ENCODE measurements around the gene TRIM25. TPM values are rescaled to one million over a fixed set of nuclear protein-coding genes. Genes with fewer than 3 reads are reported as not detected.

The TRIM25 gene
- total RNA-seq, 5 donors from 2014 or later (not counting 1 experiment from before 2014, with no cell fraction given): 41.4 to 59.7 (median 56.1) TPM

DNA sequence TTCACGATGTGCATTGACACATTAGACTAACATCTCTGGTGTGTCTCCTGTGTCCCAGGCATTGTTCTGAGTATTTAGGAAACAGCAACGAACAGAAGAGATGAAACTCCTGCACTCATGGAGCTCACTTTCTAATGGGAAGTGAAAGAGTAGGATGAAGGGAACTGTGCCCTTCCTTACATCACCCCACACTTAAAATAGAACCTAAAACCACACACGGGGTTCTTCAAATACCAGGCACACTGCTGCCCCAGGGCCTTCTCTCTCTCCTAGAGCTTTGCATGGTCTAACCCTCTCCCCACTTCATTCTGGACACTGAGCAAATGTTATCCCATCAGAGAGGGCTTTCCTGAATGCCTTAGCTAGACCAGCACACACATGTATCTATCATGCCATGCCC, 33.7 kb downstream of the TRIM25 start:
- ATAC-seq (replicated peaks in 1 of 4) (no peak), DNase-seq (no peak)
- no peaks in the 10 kb centered on the region for H3K9me3 Mint-ChIP-seq
- CTCF ChIA-PET: no interaction called here
- POLR2A ChIA-PET: no interaction called here
- no peaks in the 10 kb centered on the region for H3K4me1 ChIP-seq (ENCODE audit: control insufficient read depth in 1 of 2, extremely low read depth in 1 of 2, insufficient read depth in 2 of 2, low read length in 2 of 2)
- H3K27ac Mint-ChIP-seq: no peak overlapping the region
- no peak overlapping the region for H3K27ac ChIP-seq (ENCODE audit: low read length)
- H3K9me3 ChIP-seq: no peaks in the 10 kb centered on the region
- H3K4me1 Mint-ChIP-seq: peaks cover 0 to 6% (median 2%) of the 10 kb centered on the region in 3 donors
- no peaks in the 10 kb centered on the region for H3K36me3 ChIP-seq (ENCODE audit: control insufficient read depth in 2 of 2, extremely low read depth in 1 of 2, insufficient read depth in 1 of 2, low read length in 1 of 2)
- 40% methylated on average over 1 of the region's 3 CpGs for whole genome bisulfite sequencing (ENCODE audit: insufficient coverage)
- no peak overlapping the region for H3K4me3 Mint-ChIP-seq
- no peaks in the 10 kb centered on the region for H3K27me3 ChIP-seq (replicated peaks in 1 of 2; ENCODE audit: control insufficient read depth in 2 of 2, extremely low read depth in 1 of 2, insufficient read depth in 2 of 2, low read length in 1 of 2)
- no peak overlapping the region for H3K4me3 ChIP-seq (ENCODE audit: control insufficient read depth in 1 of 2, extremely low read depth in 1 of 2, low read length in 1 of 2)
- H3K36me3 Mint-ChIP-seq: no peaks in the 10 kb centered on the region
- H3K27me3 Mint-ChIP-seq: no peaks in the 10 kb centered on the region

DNA sequence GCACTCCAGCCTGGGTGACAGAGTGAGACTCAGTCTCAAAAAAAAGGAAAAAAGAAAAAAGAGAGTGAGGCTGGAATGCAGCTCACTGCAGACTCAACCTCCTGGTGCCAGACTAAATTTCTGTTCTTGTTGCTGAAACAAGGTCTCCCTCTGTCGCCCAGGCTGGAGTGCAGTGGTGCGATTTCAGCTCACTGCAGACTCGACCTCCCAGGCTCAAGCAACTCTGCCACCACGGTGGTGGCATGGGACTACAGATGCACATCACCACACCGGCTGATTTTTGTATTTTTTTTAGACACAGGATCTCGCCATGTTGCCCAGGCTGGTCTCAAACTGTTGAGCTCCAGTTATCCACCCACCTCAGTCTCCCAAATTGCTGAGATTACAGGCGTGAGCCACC, 34.6 kb downstream of the TRIM25 start:
- no peak for DNase-seq
- Mint-ChIP-seq H3K4me3 (no peak overlapping the region), H3K27me3 (peaks cover 2 to 5% of the 10 kb centered on the region in 2 donors), H3K36me3 (no peaks in the 10 kb centered on the region), H3K9me3 (no peaks in the 10 kb centered on the region), H3K4me1 (peaks cover 0 to 6% (median 2%) of the 10 kb centered on the region in 3 donors), H3K27ac (no peak overlapping the region)
- CTCF ChIA-PET: no interaction called here
- Histone ChIP-seq H3K9me3 (no peaks in the 10 kb centered on the region), H3K4me1 (ENCODE audit: control insufficient read depth in 1 of 2, extremely low read depth in 1 of 2, insufficient read depth in 2 of 2, low read length in 2 of 2) (no peaks in the 10 kb centered on the region), H3K27me3 (replicated peaks in 1 of 2; ENCODE audit: control insufficient read depth in 2 of 2, extremely low read depth in 1 of 2, insufficient read depth in 2 of 2, low read length in 1 of 2) (no peaks in the 10 kb centered on the region), H3K27ac (ENCODE audit: low read length) (no peak overlapping the region), H3K4me3 (ENCODE audit: control insufficient read depth in 1 of 2, extremely low read depth in 1 of 2, low read length in 1 of 2) (no peak overlapping the region), H3K36me3 (ENCODE audit: control insufficient read depth in 2 of 2, extremely low read depth in 1 of 2, insufficient read depth in 1 of 2, low read length in 1 of 2) (no peaks in the 10 kb centered on the region)
- POLR2A ChIA-PET: no interaction called here
- 93% methylated on average over 7 of the region's 7 CpGs for WGBS (ENCODE audit: insufficient coverage)
- ATAC-seq (replicated peaks in 1 of 4): no peak

DNA sequence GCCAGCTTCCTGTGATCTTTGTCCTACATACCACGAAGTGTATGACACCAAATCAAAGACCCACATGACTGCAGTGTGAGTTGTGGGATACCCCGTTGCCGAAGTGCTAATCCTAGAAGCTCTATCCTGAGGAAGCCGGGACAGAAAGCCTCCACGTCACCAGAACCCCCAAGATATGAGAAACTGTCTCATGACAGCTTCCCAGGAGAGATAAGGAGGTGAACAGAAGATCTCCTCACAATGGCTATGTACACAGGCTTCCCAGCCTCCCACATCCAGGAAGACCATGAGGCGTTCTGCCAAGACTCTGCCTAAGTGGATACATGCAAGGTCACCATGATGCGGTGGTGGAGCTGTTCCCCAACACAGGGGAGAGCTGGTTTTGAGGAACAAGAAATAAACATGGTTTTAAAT, 37.1 kb downstream of the TRIM25 start:
- Histone ChIP-seq H3K27ac (ENCODE audit: low read length) (no peak overlapping the region), H3K36me3 (ENCODE audit: control insufficient read depth in 2 of 2, extremely low read depth in 1 of 2, insufficient read depth in 1 of 2, low read length in 1 of 2) (no peaks in the 10 kb centered on the region), H3K4me1 (ENCODE audit: control insufficient read depth in 1 of 2, extremely low read depth in 1 of 2, insufficient read depth in 2 of 2, low read length in 2 of 2) (no peaks in the 10 kb centered on the region), H3K27me3 (replicated peaks in 1 of 2; ENCODE audit: control insufficient read depth in 2 of 2, extremely low read depth in 1 of 2, insufficient read depth in 2 of 2, low read length in 1 of 2) (no peaks in the 10 kb centered on the region), H3K9me3 (no peaks in the 10 kb centered on the region), H3K4me3 (ENCODE audit: control insufficient read depth in 1 of 2, extremely low read depth in 1 of 2, low read length in 1 of 2) (no peak overlapping the region)
- 20% methylated on average over 1 of the region's 7 CpGs for WGBS (ENCODE audit: insufficient coverage)
- ChIA-PET POLR2A (no interaction called here), CTCF (no interaction called here)
- no peak for DNase-seq
- Mint-ChIP-seq H3K27me3 (peaks cover 4 to 8% of the 10 kb centered on the region in 2 donors), H3K4me1 (peaks cover 0 to 6% (median 2%) of the 10 kb centered on the region in 3 donors), H3K4me3 (no peak overlapping the region), H3K27ac (no peak overlapping the region), H3K36me3 (no peaks in the 10 kb centered on the region), H3K9me3 (no peaks in the 10 kb centered on the region)
- ATAC-seq (replicated peaks in 1 of 4): no peak

DNA sequence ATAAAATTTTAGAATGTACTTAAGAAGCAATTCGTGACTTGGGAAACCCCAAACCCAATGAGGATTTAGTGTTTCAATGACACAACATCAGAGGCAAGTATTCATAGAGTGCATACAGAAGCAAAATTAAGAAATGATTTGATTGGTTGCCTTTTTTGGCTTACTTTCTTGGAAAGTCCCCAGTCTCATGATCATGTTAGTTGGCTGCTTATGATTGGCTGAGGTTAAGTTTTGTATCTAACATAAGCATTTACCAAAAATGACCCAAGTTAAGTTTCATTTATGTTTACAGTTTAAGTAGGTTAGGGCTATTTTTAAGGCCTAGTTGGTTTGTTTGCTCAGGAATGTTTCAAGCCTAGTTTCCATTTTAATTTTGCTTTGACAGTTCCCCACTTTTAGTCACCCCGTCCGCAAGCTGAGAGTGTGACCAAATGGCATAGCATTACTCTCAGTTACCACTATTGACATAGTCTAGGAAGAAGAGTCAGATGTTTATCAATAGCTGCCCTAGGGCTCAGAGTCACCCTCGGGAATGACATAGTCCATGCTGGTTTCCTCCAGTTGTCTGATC, 43.7 kb downstream of the TRIM25 start:
- Histone ChIP-seq H3K4me1 (ENCODE audit: control insufficient read depth in 1 of 2, extremely low read depth in 1 of 2, insufficient read depth in 2 of 2, low read length in 2 of 2) (no peaks in the 10 kb centered on the region), H3K36me3 (ENCODE audit: control insufficient read depth in 2 of 2, extremely low read depth in 1 of 2, insufficient read depth in 1 of 2, low read length in 1 of 2) (peaks cover 0 to 4% of the 10 kb centered on the region in 2 donors), H3K27ac (ENCODE audit: low read length) (no peak overlapping the region), H3K9me3 (no peaks in the 10 kb centered on the region), H3K4me3 (ENCODE audit: control insufficient read depth in 1 of 2, extremely low read depth in 1 of 2, low read length in 1 of 2) (no peak overlapping the region), H3K27me3 (replicated peaks in 1 of 2; ENCODE audit: control insufficient read depth in 2 of 2, extremely low read depth in 1 of 2, insufficient read depth in 2 of 2, low read length in 1 of 2) (no peaks in the 10 kb centered on the region)
- Mint-ChIP-seq H3K4me1 (peaks cover 0 to 10% (median 6%) of the 10 kb centered on the region in 3 donors), H3K27me3 (peaks cover 4 to 8% of the 10 kb centered on the region in 2 donors), H3K4me3 (no peak overlapping the region), H3K36me3 (peaks cover 2% of the 10 kb centered on the region), H3K27ac (peak overlapping the region in 1 of 2 donors; percentile 34), H3K9me3 (no peaks in the 10 kb centered on the region)
- ATAC-seq (replicated peaks in 1 of 4) (no peak), DNase-seq (no peak)
- WGBS (ENCODE audit: insufficient coverage): no CpG with 5 or more reads among the region's 4 CpGs
- POLR2A ChIA-PET: interaction anchor here in 1 of 2 donors (0.6 kb wide), 1 partner anchor 34 kb away, joined by 3 read pairs; no protein-coding TSS in a partner anchor
- CTCF ChIA-PET: no interaction called here

DNA sequence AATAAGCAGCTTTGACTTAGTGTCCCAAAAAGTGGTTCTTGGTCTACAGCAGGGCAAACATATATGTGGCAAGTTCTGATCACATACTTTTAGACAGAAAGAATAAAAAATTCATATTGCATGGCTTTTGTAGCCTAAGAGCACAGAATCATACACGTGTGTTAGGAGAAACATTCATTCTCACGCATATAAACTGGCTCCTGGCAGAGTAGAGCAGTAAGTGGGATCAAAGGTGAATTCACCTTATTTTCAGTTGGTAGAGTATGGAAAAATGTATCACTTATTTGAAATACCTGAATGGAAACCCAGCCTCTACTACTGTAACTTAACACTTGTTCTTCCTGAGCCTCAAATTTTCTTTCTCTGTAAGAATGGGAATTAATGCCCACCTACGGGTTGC, 45.1 kb downstream of the TRIM25 start:
- Histone ChIP-seq H3K4me3 (ENCODE audit: control insufficient read depth in 1 of 2, extremely low read depth in 1 of 2, low read length in 1 of 2) (no peak overlapping the region), H3K9me3 (no peaks in the 10 kb centered on the region), H3K36me3 (ENCODE audit: control insufficient read depth in 2 of 2, extremely low read depth in 1 of 2, insufficient read depth in 1 of 2, low read length in 1 of 2) (peaks cover 0 to 8% of the 10 kb centered on the region in 2 donors), H3K27me3 (replicated peaks in 1 of 2; ENCODE audit: control insufficient read depth in 2 of 2, extremely low read depth in 1 of 2, insufficient read depth in 2 of 2, low read length in 1 of 2) (no peaks in the 10 kb centered on the region), H3K27ac (ENCODE audit: low read length) (no peak overlapping the region), H3K4me1 (ENCODE audit: control insufficient read depth in 1 of 2, extremely low read depth in 1 of 2, insufficient read depth in 2 of 2, low read length in 2 of 2) (no peaks in the 10 kb centered on the region)
- WGBS (ENCODE audit: insufficient coverage): 83% methylated on average over 1 of the region's 3 CpGs
- POLR2A ChIA-PET: no interaction called here
- Mint-ChIP-seq H3K27ac (no peak overlapping the region), H3K27me3 (peaks cover under 1 to 2% of the 10 kb centered on the region in 2 donors), H3K4me3 (no peak overlapping the region), H3K9me3 (no peaks in the 10 kb centered on the region), H3K4me1 (peaks cover 0 to 10% (median 6%) of the 10 kb centered on the region in 3 donors), H3K36me3 (peaks cover 5% of the 10 kb centered on the region)
- CTCF ChIA-PET: no interaction called here
- ATAC-seq (replicated peaks in 1 of 4) (no peak), DNase-seq (no peak)

DNA sequence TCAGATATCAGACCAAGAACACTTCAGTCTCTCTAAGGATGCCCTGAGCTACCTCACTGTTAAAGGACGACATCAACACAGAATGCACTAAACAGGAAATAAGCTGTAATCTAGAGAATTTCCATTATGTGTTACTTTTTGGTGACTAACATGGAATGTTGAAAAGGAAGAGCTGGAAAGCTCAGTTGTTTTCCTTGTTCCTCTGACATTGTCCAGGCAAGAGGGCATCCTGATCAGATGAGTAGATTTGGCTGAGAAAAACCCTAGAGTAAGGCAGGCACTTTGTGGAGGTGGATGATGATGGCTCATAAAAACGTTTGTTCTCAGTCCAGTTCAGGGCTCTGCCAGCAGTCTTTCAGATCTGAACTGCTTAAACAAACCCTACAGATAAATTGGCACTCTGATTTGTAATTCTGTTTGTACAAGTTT, 45.9 kb downstream of the TRIM25 start:
- CTCF ChIA-PET: no interaction called here
- peak overlapping the region in 1 of 2 donors; percentile 62 for H3K27ac Mint-ChIP-seq

More for the DNA sequence above, 45.9 kb downstream of the TRIM25 start:
- H3K36me3 ChIP-seq (ENCODE audit: control insufficient read depth in 2 of 2, extremely low read depth in 1 of 2, insufficient read depth in 1 of 2, low read length in 1 of 2): peaks cover 0 to 12% of the 10 kb centered on the region in 2 donors
- DNase-seq (no peak), ATAC-seq (replicated peaks in 1 of 4) (no peak)
- H3K27ac ChIP-seq (ENCODE audit: low read length): no peak overlapping the region
- no CpG with 5 or more reads among the region's 2 CpGs for WGBS (ENCODE audit: insufficient coverage)
- Mint-ChIP-seq H3K9me3 (no peaks in the 10 kb centered on the region), H3K4me1 (peaks cover 0 to 10% (median 6%) of the 10 kb centered on the region in 3 donors), H3K27me3 (no peaks in the 10 kb centered on the region), H3K36me3 (peaks cover 5% of the 10 kb centered on the region), H3K4me3 (no peak overlapping the region)
- no peak overlapping the region for H3K4me3 ChIP-seq (ENCODE audit: control insufficient read depth in 1 of 2, extremely low read depth in 1 of 2, low read length in 1 of 2)
- no peaks in the 10 kb centered on the region for H3K27me3 ChIP-seq (replicated peaks in 1 of 2; ENCODE audit: control insufficient read depth in 2 of 2, extremely low read depth in 1 of 2, insufficient read depth in 2 of 2, low read length in 1 of 2)
- H3K9me3 ChIP-seq: no peaks in the 10 kb centered on the region
- POLR2A ChIA-PET: interaction anchor here in 1 of 2 donors (0.5 kb wide), 1 partner anchor 46 kb away, joined by 5 read pairs; the partner anchor contains the start of gene TRIM25
- no peaks in the 10 kb centered on the region for H3K4me1 ChIP-seq (ENCODE audit: control insufficient read depth in 1 of 2, extremely low read depth in 1 of 2, insufficient read depth in 2 of 2, low read length in 2 of 2)

Measured in T-cell (primary cell).